HCT116 (cell line): Measurements from ENCODE around the gene IFI44. TPM values are rescaled to one million over a fixed set of nuclear protein-coding genes. Genes with fewer than 3 reads are reported as not detected.

Experiments used
- ATAC-seq: fragments of 200-7000 bp; cut with Tn5 transposase; 2 replicates; pipeline ENCODE4 v1.9.1; 2020; ENCODE audit warnings: mild to moderate bottlenecking, moderate library complexity
- BruUV-seq: library from RNA; stranded (reverse); fragments of 400-500 nt; replicated peaks from 2 replicates; lab custom pipeline; 2021; lab: Mats Ljungman, UMichigan
- CTCF ChIA-PET: fragments of 300-600 bp; sonication (Branson Sonifier 250); formaldehyde crosslinking; loops from one replicate; lab custom pipeline; 2021; ENCODE audit warnings: antibody characterized with exemption; lab: Charles Lee
- POLR2A ChIA-PET: fragments of 300-600, 350-600 bp; sonication (Branson Sonifier 250); formaldehyde crosslinking; loops from one replicate; lab custom pipeline; 2021; ENCODE audit warnings: antibody characterized with exemption; lab: Charles Lee
- RAD21 ChIA-PET, 2 experiments: fragments of 300-600 bp; sonication (Branson Sonifier 250); formaldehyde crosslinking; loops; one replicate each; lab custom pipeline; 2023; ENCODE audit warnings: low total read pairs in 2 of 2; ENCODE audit not compliant: uncharacterized antibody in 2 of 2, unreplicated experiment in 2 of 2, low non-redundant PET in 1 of 2; lab: Charles Lee
- DNase-seq: peaks from one replicate; pipeline ENCODE4 v3.0.0-alpha.2; 2010; ENCODE audit warnings: low read depth, low spot score
- H2AFZ ChIP-seq: fragments of 200-600 bp; shearing (Covaris generic), sonication (generic); 2 replicates; pipeline ENCODE4 v1.6.1; 2017; ENCODE audit warnings: low read depth, mixed run types, mixed read lengths, antibody characterized with exemption, low read length; ENCODE audit not compliant: poor library complexity, severe bottlenecking
- H3K27ac ChIP-seq: 2 replicates; pipeline ENCODE4 v1.5.1; 2012; ENCODE audit warnings: low read depth, low read length
- H3K27me3 ChIP-seq: fragments of 200-600 bp; sonication (generic); 2 replicates; pipeline ENCODE4 v1.6.1; 2016; ENCODE audit warnings: mixed run types, low read length, mixed read lengths; ENCODE audit not compliant: insufficient read depth
- H3K36me3 ChIP-seq, 2 experiments: fragments of 200-500 bp in 1 of 2; fragments of 200-600 bp in 1 of 2; sonication (Bioruptor generic) in 1 of 2; sonication (generic) in 1 of 2; 2 replicates each; pipeline versions ENCODE4 v1.5.1 to v1.6.1; 2014 to 2016; ENCODE audit warnings: low read length in 2 of 2, inconsistent platforms in 1 of 2, mixed read lengths in 1 of 2, mixed run types in 1 of 2; ENCODE audit not compliant: insufficient read depth in 2 of 2, control insufficient read depth in 1 of 2
- H3K4me1 ChIP-seq, 2 experiments: fragments of 200-600 bp in 1 of 2; sonication (generic) in 1 of 2; 2 replicates each; pipeline versions ENCODE4 v1.5.1 to v1.6.1; 2012 to 2017; ENCODE audit warnings: low read length in 2 of 2, inconsistent platforms in 1 of 2, mild to moderate bottlenecking in 1 of 2, mixed read lengths in 1 of 2, mixed run types in 1 of 2, moderate library complexity in 1 of 2; ENCODE audit not compliant: insufficient read depth in 2 of 2, control insufficient read depth in 1 of 2
- H3K4me2 ChIP-seq: fragments of 200-600 bp; sonication (generic); 2 replicates; pipeline ENCODE4 v1.6.1; 2017; ENCODE audit warnings: mixed run types, low read length, mixed read lengths
- H3K4me3 ChIP-seq, 2 experiments: fragments of 200-600 bp in 1 of 2; sonication (generic) in 1 of 2; replicated peaks in 1 of 2; 2 replicates each; pipeline ENCODE4 v1.5.1; 2011 to 2016; ENCODE audit warnings: low read length in 2 of 2, control low read depth in 1 of 2, low read depth in 1 of 2, mild to moderate bottlenecking in 1 of 2, mixed read lengths in 1 of 2, mixed run types in 1 of 2
- H3K79me2 ChIP-seq: fragments of 200-600 bp; sonication (generic); 2 replicates; pipeline ENCODE4 v1.6.1; 2017; ENCODE audit warnings: mild to moderate bottlenecking, mixed run types, low read length, moderate library complexity, mixed read lengths; ENCODE audit not compliant: insufficient read depth
- H3K9ac ChIP-seq: fragments of 200-600 bp; sonication (generic); 2 replicates; pipeline ENCODE4 v1.6.1; 2016; ENCODE audit warnings: low read length, mixed read lengths
- H3K9me2 ChIP-seq: fragments of 200-600 bp; sonication (generic), shearing (Covaris generic); 2 replicates; pipeline ENCODE4 v1.6.1; 2017; ENCODE audit warnings: mixed run types, mild to moderate bottlenecking, moderate library complexity; ENCODE audit not compliant: insufficient read depth
- H3K9me3 ChIP-seq, 2 experiments: fragments of 200-500 bp in 1 of 2; fragments of 200-600 bp in 1 of 2; sonication (Bioruptor generic) in 1 of 2; sonication (generic) in 1 of 2; 2 replicates each; pipeline ENCODE4 v1.6.1; 2014 to 2017; ENCODE audit warnings: low read length in 2 of 2, mixed read lengths in 2 of 2, inconsistent platforms in 1 of 2, low read depth in 1 of 2, mild to moderate bottlenecking in 1 of 2, mixed run types in 1 of 2, moderate library complexity in 1 of 2; ENCODE audit not compliant: control insufficient read depth in 1 of 2, insufficient read depth in 1 of 2
- H4K20me1 ChIP-seq: fragments of 200-600 bp; sonication (generic), shearing (Covaris generic); 2 replicates; pipeline ENCODE4 v1.6.1; 2017; ENCODE audit warnings: mixed run types, mild to moderate bottlenecking, moderate library complexity; ENCODE audit not compliant: insufficient read depth
- CBX3 ChIP-seq: IDR thresholded peaks from 2 replicates; pipeline ENCODE4 v1.6.1; 2012; ENCODE audit warnings: low read depth
- ELF1 ChIP-seq: IDR thresholded peaks from 2 replicates; pipeline ENCODE4 v1.6.1; 2012; ENCODE audit warnings: low read depth, borderline replicate concordance
- EZH2 ChIP-seq: fragments of 200-600 bp; sonication (generic); IDR thresholded peaks from 2 replicates; pipeline ENCODE4 v1.6.1; 2017; ENCODE audit warnings: antibody characterized with exemption, mixed run types
- FOSL1 ChIP-seq: IDR thresholded peaks from 2 replicates; pipeline ENCODE4 v1.6.1; 2012; ENCODE audit warnings: low read depth
- POLR2A ChIP-seq: IDR thresholded peaks from 2 replicates; pipeline ENCODE4 v1.7.0; 2011; ENCODE audit warnings: borderline replicate concordance; ENCODE audit not compliant: insufficient read depth, insufficient read length; ENCODE audit errors: extremely low read depth
- POLR2AphosphoS5 ChIP-seq: IDR thresholded peaks from 2 replicates; pipeline ENCODE4 v1.6.1; 2011; ENCODE audit warnings: mild to moderate bottlenecking, low read depth, low read length, moderate library complexity
- SP1 ChIP-seq: IDR thresholded peaks from 2 replicates; pipeline ENCODE4 v1.6.1; 2012; ENCODE audit warnings: low read depth
- ZFX ChIP-seq: fragments of 450-650 bp; IDR thresholded peaks from 2 replicates; pipeline ENCODE4 v1.6.1; 2017
- intact Hi-C: fragments of 100-400 bp; cut with micrococcal nuclease; formaldehyde crosslinking; loops from 2 replicates; pipeline ENCODE4 v1.10.0; 2022
- total RNA-seq: library from RNA; stranded (reverse); gene quantifications from one replicate; pipeline ENCODE4 v1.2.1, GENCODE V29; 2021; ENCODE audit not compliant: unreplicated experiment
- TF ChIP-seq, protein P1 (sequence below), 3 experiments: fragments of 200-600 bp in 1 of 3; sonication (generic) in 1 of 3; IDR thresholded peaks in 2 of 3; conservative IDR thresholded peaks in 1 of 3; 2 replicates each; pipeline ENCODE4 v1.5.1; 2012 to 2017; ENCODE audit warnings: low read depth in 2 of 3, low read length in 2 of 3, antibody characterized with exemption in 1 of 3, borderline replicate concordance in 1 of 3, control low read depth in 1 of 3, mild to moderate bottlenecking in 1 of 3, mixed read lengths in 1 of 3, mixed run types in 1 of 3, moderate library complexity in 1 of 3; ENCODE audit not compliant: insufficient read depth in 1 of 3
- TF ChIP-seq, protein P2 (sequence below): IDR thresholded peaks from 2 replicates; pipeline ENCODE4 v1.6.1; 2012

IFI44 gene
- total RNA-seq, 1 experiment from 2014 or later: 0.66 TPM

DNA sequence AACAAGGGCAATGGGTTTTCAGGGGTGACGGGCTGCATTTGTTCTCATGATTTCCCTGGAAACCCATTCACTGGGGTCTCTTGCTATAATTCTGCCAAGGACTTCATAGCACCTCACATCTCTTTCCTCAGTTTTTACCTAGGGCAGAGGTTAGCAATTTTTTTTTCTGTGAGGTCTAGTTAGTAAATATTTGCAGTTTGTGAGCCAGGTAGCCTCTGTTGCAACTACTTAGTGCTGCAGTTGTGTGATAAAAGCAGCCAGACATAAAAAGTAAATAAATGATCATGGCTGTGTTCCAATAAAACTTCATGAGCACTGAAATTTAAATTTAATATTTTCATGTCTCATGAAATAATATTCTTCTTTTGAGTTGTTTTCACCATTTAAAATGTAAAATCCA lies 37.7 kb downstream of the IFI44 start:
- Histone ChIP-seq H3K9ac (no peak overlapping the region), H3K9me3 (no peaks in the 10 kb centered on the region), H3K4me1 (no peaks in the 10 kb centered on the region), H3K9me2 (no peaks in the 10 kb centered on the region), H3K4me2 (no peak overlapping the region), H3K4me3 (no peak overlapping the region), H2AFZ (no peak overlapping the region), H3K36me3 (no peaks in the 10 kb centered on the region), H3K79me2 (no peaks in the 10 kb centered on the region), H4K20me1 (no peaks in the 10 kb centered on the region), H3K27ac (no peak overlapping the region), H3K27me3 (no peaks in the 10 kb centered on the region)
- ChIA-PET RAD21 (no interaction called here), CTCF (interaction anchor here (1.0 kb wide), 1 partner anchor 70 kb away, joined by 3 read pairs; no protein-coding TSS in a partner anchor), POLR2A (no interaction called here)
- TF ChIP-seq POLR2AphosphoS5 (no peak), POLR2A (no peak), EZH2 (no peak), CBX3 (no peak), SP1 (no peak), ZFX (no peak), FOSL1 (no peak), ELF1 (no peak)
- TF ChIP-seq, protein P1, sequence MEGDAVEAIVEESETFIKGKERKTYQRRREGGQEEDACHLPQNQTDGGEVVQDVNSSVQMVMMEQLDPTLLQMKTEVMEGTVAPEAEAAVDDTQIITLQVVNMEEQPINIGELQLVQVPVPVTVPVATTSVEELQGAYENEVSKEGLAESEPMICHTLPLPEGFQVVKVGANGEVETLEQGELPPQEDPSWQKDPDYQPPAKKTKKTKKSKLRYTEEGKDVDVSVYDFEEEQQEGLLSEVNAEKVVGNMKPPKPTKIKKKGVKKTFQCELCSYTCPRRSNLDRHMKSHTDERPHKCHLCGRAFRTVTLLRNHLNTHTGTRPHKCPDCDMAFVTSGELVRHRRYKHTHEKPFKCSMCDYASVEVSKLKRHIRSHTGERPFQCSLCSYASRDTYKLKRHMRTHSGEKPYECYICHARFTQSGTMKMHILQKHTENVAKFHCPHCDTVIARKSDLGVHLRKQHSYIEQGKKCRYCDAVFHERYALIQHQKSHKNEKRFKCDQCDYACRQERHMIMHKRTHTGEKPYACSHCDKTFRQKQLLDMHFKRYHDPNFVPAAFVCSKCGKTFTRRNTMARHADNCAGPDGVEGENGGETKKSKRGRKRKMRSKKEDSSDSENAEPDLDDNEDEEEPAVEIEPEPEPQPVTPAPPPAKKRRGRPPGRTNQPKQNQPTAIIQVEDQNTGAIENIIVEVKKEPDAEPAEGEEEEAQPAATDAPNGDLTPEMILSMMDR (IDR thresholded peaks at IDR 0.05 in 2 of 3, conservative IDR thresholded peaks at IDR 0.05 in 1 of 3; ENCODE audit: borderline replicate concordance in 1 of 3, insufficient read depth in 1 of 3, low read depth in 2 of 3, low read length in 2 of 3): no peak
- TF ChIP-seq, protein P2, sequence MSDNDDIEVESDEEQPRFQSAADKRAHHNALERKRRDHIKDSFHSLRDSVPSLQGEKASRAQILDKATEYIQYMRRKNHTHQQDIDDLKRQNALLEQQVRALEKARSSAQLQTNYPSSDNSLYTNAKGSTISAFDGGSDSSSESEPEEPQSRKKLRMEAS: no peak
- intact Hi-C loops: loop anchor here (5.0 kb wide), 1 partner anchor 510 kb away; no protein-coding TSS in a partner anchor
- DNase-seq (no peak), ATAC-seq (no peak)
- BruUV-seq: no TSS peak
